Left ventricle myocardium inferior (tissue), 1 donor: ENCODE results near the gene TANK. TPM values are rescaled to one million over a fixed set of nuclear protein-coding genes. Genes with fewer than 3 reads are reported as not detected.
"Not testable (repeated sequence)": the region's sequence is repeated elsewhere in the genome, so short reads cannot be mapped to it uniquely, and the experiment has no call there.

ENCODE experiments used
- DNase-seq: peaks from one replicate; pipeline ENCODE4 v3.0.0-alpha.2; 2020
- H3K27ac ChIP-seq: fragments of 200-600 bp; replicated peaks from 2 replicates; pipeline ENCODE4 v1.8.0; 2021
- H3K27me3 ChIP-seq: fragments of 200-600 bp; 2 replicates; pipeline ENCODE4 v1.8.0; 2021; ENCODE audit warnings: low read depth
- H3K36me3 ChIP-seq: fragments of 200-600 bp; 2 replicates; pipeline ENCODE4 v1.8.0; 2021
- H3K4me1 ChIP-seq: fragments of 200-600 bp; 2 replicates; pipeline ENCODE4 v1.8.0; 2021
- H3K4me3 ChIP-seq: fragments of 200-600 bp; 2 replicates; pipeline ENCODE4 v1.8.0; 2021; ENCODE audit warnings: mild to moderate bottlenecking, moderate library complexity
- H3K9me3 ChIP-seq: fragments of 200-600 bp; replicated peaks from 2 replicates; pipeline ENCODE4 v1.8.0; 2021
- intact Hi-C: fragments of 100-400 bp; cut with micrococcal nuclease; formaldehyde crosslinking; loops from one replicate; pipeline ENCODE4 v1.11.0; 2022
- total RNA-seq: library from RNA; stranded (reverse); fragmentation: NEBNext Ultra II Directional; extraction: Animal tissue kit (Norgen Biotek cat#: 25700); gene quantifications from one replicate; pipeline ENCODE4 v1.2.1, GENCODE V29; 2021
- TF ChIP-seq, protein P1 (sequence below): fragments of 200-600 bp; IDR thresholded peaks from 2 replicates; pipeline ENCODE4 v1.8.0; 2021; ENCODE audit warnings: antibody characterized with exemption, mild to moderate bottlenecking, borderline replicate concordance
- donor health status: DM: no; HTN: yes; CAD: no; lungs with severe emphysema.

TANK gene
- total RNA-seq, 1 donor from 2014 or later, result 27.8 TPM

DNA sequence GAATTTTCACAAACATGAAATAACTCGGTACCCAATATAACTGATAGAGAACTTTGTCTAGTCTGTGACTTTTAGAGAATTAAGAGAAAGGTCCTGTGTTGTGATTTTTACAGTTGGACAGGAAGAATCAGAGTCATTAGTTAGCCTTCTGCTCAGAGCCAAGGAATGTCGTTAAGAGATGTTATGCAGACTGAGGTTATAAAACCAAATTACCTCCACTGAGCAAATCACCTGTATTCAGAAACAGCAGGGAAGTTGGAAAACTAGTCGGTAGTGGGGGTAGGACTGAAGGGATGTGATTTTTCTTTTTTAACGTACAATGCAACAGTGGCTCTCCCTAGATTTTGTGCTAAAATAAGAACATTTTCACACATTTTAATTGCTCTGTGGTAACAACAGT, 18.5 kb downstream of the TANK start:
- intact Hi-C loops, result no loop called here
- TF ChIP-seq, protein P1, sequence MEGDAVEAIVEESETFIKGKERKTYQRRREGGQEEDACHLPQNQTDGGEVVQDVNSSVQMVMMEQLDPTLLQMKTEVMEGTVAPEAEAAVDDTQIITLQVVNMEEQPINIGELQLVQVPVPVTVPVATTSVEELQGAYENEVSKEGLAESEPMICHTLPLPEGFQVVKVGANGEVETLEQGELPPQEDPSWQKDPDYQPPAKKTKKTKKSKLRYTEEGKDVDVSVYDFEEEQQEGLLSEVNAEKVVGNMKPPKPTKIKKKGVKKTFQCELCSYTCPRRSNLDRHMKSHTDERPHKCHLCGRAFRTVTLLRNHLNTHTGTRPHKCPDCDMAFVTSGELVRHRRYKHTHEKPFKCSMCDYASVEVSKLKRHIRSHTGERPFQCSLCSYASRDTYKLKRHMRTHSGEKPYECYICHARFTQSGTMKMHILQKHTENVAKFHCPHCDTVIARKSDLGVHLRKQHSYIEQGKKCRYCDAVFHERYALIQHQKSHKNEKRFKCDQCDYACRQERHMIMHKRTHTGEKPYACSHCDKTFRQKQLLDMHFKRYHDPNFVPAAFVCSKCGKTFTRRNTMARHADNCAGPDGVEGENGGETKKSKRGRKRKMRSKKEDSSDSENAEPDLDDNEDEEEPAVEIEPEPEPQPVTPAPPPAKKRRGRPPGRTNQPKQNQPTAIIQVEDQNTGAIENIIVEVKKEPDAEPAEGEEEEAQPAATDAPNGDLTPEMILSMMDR, result no peak
- Histone ChIP-seq H3K27ac (no peak overlapping the region), H3K36me3 (peaks cover 58% of the 10 kb centered on the region), H3K27me3 (no peaks in the 10 kb centered on the region), H3K4me3 (no peak overlapping the region), H3K9me3 (peaks cover 12% of the 10 kb centered on the region), H3K4me1 (peaks cover 13% of the 10 kb centered on the region)
- DNase-seq, result no peak

DNA sequence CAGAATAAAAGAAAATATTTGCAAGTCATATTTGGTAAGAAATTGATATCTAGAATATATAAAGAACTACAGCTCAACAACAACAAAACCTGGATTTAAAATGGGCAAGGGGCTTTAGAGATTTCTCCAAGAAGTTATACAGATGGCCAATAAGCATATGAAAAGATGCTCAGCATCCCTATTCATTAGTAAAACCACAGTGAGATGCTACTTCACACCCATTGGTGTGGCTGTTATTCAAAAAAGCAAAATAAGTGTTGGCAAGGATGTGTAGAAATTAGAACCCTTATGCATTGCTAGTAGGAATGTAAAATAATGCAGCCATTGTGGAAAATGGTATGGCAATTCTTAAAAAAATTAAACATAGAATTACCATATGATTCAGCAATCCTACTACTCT, 29.8 kb downstream of the TANK start:
- H3K27ac ChIP-seq, result no peak overlapping the region
- DNase-seq, result no peak
- peaks cover 33% of the 10 kb centered on the region for H3K36me3 ChIP-seq
- no peaks in the 10 kb centered on the region for H3K9me3 ChIP-seq
- TF ChIP-seq, protein P1, result no peak
- no peak overlapping the region for H3K4me3 ChIP-seq
- intact Hi-C loops, result no loop called here
- H3K27me3 ChIP-seq, result no peaks in the 10 kb centered on the region
- H3K4me1 ChIP-seq, result peaks cover 4% of the 10 kb centered on the region

DNA sequence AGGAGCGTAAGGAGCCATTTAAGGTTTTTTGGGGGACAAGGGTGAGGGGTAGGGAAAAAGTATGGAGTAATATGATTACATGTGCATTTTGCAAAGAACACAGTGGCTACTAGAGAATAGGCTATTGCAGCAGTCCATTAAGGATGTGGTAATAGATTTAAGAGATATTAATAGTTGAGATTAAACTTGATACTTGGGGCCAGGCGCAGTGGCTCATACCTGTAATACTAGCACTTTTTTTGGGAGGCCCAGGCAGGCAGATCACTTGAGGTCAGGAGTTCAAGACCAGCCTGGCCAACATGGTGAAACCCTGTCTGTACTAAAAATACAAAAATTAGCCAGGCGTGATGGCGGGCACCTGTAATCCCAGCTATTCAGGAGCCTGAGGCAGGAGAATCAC, 35.4 kb downstream of the TANK start:
- H3K27ac ChIP-seq, H3K4me3 ChIP-seq, intact Hi-C loops, DNase-seq, H3K9me3 ChIP-seq, H3K27me3 ChIP-seq: not testable (repeated sequence)
- Histone ChIP-seq H3K36me3 (peaks cover 35% of the 10 kb centered on the region), H3K4me1 (peaks cover 13% of the 10 kb centered on the region)

DNA sequence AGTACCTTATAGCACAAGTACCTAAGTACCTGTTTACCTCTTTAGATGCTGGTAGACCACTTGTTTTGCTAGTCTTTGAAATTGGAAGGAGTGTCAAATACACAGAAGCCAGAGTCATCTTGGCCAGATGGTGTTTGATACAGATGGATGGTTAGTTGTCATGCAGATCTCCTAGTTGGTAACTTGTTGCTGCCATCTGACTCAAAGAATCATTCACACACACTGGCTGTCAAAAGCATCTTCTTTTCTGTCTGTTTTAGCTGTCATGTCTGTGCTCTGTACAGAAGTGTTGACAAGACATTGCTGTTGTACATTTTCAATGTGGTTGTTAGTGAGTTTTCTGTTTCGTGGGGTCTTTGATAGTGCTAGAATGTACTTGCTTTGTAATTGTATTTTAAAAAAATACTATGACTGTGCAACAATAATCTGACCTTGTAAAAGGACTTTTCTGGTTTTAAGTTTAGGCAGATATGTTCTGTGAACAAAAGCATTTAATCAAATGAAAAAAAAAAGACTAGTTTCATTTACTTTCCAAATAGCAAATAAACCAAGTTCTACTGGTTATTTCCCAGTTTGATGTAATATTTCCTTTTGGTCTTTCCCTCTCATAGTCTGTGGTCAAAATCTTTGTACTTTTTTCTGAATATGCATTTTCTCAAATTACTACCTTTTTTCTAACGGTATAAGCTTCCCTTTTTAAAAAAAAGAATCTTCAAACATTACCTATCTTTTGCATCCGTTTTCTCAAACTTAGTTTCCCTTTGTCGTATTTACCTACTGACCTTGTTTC, 39.9 kb downstream of the TANK start:
- no peak overlapping the region for H3K4me3 ChIP-seq
- no peak overlapping the region for H3K27ac ChIP-seq
- H3K4me1 ChIP-seq, result peaks cover 10% of the 10 kb centered on the region
- DNase-seq, result no peak
- H3K27me3 ChIP-seq, result no peaks in the 10 kb centered on the region
- peaks cover 37% of the 10 kb centered on the region for H3K36me3 ChIP-seq
- TF ChIP-seq, protein P1, result no peak
- H3K9me3 ChIP-seq, result no peaks in the 10 kb centered on the region
- intact Hi-C loops, result no loop called here

DNA sequence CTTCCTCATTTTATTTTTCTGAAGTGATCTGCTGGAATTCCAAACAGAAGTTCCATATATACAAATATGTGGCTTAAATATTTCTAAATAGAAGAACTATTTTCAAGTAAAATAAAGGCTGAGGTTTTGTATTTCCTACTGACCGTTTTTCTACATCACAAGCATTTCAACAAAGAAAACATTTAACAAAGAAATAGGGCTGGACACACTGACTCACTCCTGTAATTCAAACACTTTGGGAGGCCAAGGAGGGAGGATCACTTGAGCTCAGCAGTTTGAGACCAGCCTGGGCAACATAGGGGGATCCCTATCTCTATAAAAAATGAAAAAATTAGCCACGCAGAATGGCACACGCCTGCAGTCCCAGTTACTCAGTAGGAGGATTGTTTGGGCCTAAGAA, 44.6 kb downstream of the TANK start:
- intact Hi-C loops, result no loop called here
- H3K27ac ChIP-seq, result no peak overlapping the region
- H3K4me3 ChIP-seq, result no peak overlapping the region
- TF ChIP-seq, protein P1, result no peak
- H3K9me3 ChIP-seq, result no peaks in the 10 kb centered on the region
- no peak for DNase-seq
- H3K27me3 ChIP-seq, result no peaks in the 10 kb centered on the region
- H3K4me1 ChIP-seq, result peaks cover 24% of the 10 kb centered on the region
- H3K36me3 ChIP-seq, result peaks cover 30% of the 10 kb centered on the region

DNA sequence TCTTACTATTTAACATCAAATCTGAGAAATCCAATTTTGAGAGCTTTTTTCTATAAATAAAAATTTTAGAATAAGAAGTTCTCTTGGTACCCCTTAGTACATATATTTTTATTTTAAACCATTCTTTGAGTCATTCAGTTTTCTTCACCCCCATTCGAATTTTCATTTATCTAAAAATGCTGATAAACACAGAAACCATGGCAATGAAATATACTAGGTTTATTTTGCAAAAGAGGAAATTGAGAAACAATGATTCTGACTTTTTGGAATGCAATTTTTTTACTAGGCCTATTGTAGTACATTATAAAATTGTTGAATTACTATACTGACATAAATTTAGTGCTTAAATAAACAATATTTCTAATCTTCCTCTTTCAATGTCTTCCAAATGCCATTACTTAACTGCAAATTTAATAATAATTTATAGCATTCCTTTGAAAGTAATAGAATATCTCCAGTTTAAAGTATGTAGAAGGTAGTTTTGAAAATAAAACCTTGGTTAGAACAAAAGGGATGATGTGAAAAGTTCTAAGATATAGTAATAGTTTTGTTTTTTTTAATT, 46.3 kb downstream of the TANK start:
- H3K4me3 ChIP-seq, result no peak overlapping the region
- H3K27ac ChIP-seq, result no peak overlapping the region
- peaks cover 18% of the 10 kb centered on the region for H3K4me1 ChIP-seq
- H3K36me3 ChIP-seq, result peaks cover 35% of the 10 kb centered on the region
- TF ChIP-seq, protein P1, result no peak
- H3K27me3 ChIP-seq, result no peaks in the 10 kb centered on the region
- no peak for DNase-seq
- no peaks in the 10 kb centered on the region for H3K9me3 ChIP-seq
- intact Hi-C loops, result no loop called here
